ENCODE data around the gene FAM111A. TPM values are rescaled to one million over a fixed set of nuclear protein-coding genes. Genes with fewer than 3 reads are reported as not detected.

The FAM111A gene
- total RNA-seq, 4 donors from 2014 or later: 36.8 to 94.2 (median 51.7) TPM

GRCh38 chr11:59201353-59201752 is 58.7 kb downstream of the FAM111A start:
- no peak for TF ChIP-seq CTCF (IDR thresholded peaks at IDR 0.05; ENCODE audit: low read depth)

Other genes starting within 250 kb of the FAM111A start
- not detected for gene GLYATL1, start 203.4 kb upstream of the FAM111A start, total RNA-seq
- gene GLYATL1B, start 56.5 kb upstream of the FAM111A start, total RNA-seq: not detected
- 1 to 10 TPM in 2 of 4 donors, under 1 TPM in 1, not detected in 1; 0.38 to 1.4 (median 1.1) TPM for gene FAM111B, start 35.6 kb upstream of the FAM111A start, total RNA-seq
- 10 to 100 TPM in 3 of 4 donors, 1 to 10 TPM in 1; 7.9 to 30.6 (median 21.1) TPM for gene DTX4, start 29.3 kb downstream of the FAM111A start, total RNA-seq
- 10 to 100 TPM; 28.3 to 80.5 (median 52.4) TPM for gene MPEG1, start 70.1 kb downstream of the FAM111A start, total RNA-seq
- gene OR5AN1, start 216.0 kb downstream of the FAM111A start, total RNA-seq: under 1 TPM in 1 of 4 donors, not detected in 3; under 0.01 TPM